ENCODE data around the gene UBE2J2. TPM values are rescaled to one million over a fixed set of nuclear protein-coding genes. Genes with fewer than 3 reads are reported as not detected.
A peak's percentile ranks its signal among the peaks of the same experiment; 100 is the strongest.

UBE2J2 gene
- total and polyA plus RNA-seq, 10 donors = 39.1 to 69.7 (median 55.3) TPM

DNA sequence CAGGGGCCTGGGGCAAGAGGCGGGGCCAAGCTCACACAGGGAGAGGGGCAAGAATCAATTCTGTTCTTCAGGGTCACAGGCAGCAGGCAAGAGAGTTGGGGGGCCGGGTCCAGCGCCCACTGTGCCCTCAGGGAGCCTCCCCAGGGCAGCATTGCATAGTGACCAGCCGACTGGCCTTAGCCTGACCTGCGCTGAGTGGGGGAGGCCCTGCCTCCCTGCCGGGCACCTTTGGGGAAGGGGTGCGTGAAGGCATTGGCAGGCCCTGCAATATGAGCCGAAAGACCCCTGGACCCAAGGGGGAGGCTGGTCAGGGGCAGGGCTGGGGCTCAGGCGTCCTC, 18.8 kb upstream of the UBE2J2 start:
- intact Hi-C loops (cut with DNase I; ENCODE audit: low total_unique reads) = loop anchor here (2.0 kb wide), 1 partner anchor 170 kb away; no protein-coding TSS in a partner anchor
- H3K4me3 ChIP-seq = no peak overlapping the region
- DNase-seq = peak; percentile 66
- no peaks in the 10 kb centered on the region for H3K9me3 ChIP-seq
- TF ChIP-seq POLR2A (IDR thresholded peaks at IDR 0.05) (no peak), POLR2AphosphoS5 (IDR thresholded peaks at IDR 0.05) (no peak)
- TF ChIP-seq, protein P1, sequence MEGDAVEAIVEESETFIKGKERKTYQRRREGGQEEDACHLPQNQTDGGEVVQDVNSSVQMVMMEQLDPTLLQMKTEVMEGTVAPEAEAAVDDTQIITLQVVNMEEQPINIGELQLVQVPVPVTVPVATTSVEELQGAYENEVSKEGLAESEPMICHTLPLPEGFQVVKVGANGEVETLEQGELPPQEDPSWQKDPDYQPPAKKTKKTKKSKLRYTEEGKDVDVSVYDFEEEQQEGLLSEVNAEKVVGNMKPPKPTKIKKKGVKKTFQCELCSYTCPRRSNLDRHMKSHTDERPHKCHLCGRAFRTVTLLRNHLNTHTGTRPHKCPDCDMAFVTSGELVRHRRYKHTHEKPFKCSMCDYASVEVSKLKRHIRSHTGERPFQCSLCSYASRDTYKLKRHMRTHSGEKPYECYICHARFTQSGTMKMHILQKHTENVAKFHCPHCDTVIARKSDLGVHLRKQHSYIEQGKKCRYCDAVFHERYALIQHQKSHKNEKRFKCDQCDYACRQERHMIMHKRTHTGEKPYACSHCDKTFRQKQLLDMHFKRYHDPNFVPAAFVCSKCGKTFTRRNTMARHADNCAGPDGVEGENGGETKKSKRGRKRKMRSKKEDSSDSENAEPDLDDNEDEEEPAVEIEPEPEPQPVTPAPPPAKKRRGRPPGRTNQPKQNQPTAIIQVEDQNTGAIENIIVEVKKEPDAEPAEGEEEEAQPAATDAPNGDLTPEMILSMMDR (IDR thresholded peaks at IDR 0.05 in 8 of 11, conservative IDR thresholded peaks at IDR 0.05 in 3 of 11) = no peak
- WGBS, 5 donors = 83 to 93% (median 91%) methylated on average over 8 to 9 of the region's 9 CpGs
- H3K36me3 ChIP-seq = peaks cover 0 to 45% (median 4%) of the 10 kb centered on the region in 6 donors
- peaks cover 0 to 21% (median 10%) of the 10 kb centered on the region in 6 donors for H3K4me1 ChIP-seq
- peaks cover 0 to 6% (median 0%) of the 10 kb centered on the region in 7 donors for H3K27me3 ChIP-seq (replicated peaks in 1 of 7)
- no peak overlapping the region for H3K27ac ChIP-seq

DNA sequence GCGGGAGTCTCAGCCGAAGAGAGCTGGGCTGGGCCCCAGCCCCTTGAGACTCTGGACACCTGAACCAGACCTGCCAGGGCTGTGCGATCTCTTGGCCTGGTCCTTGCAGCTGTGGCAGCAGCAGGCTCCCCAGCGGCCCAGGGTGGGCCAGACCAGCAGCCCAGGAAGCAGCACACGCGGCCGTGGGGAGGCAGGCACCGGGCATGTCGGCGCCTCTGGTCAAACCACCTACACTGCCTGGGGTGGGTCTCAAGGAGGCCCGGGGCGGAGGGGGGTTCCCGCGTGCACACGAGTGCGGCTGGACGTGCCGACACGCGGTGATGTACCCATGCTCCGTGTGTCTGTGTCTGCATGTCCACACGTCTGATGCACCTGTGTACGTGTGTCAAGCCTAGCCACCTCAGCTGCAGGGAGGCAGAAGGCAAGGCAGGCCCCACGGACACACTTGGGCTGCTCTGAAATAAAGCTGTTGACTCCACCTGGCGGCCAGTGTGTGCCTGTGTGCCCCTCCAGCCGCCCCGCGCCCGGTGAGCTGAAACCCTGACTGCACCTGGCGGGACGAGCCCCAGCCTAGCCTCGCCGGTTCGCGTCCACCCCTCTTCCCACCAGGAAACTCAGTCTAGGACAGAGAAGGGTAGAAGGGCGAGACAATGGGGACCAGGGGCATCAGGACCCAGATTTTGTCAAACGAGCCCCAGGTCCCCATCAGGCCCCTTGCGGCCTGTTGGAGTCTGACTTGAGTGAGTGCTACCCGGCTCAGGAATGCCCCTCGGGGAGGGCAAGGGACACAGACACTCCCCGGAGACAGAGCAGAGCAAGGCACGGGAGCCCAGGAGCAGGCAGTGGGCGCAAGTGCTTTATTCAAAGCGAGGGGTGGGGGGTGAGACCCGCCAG, 18.1 kb upstream of the UBE2J2 start:
- Histone ChIP-seq H3K4me1 (peaks cover 0 to 22% (median 10%) of the 10 kb centered on the region in 6 donors), H3K4me3 (no peak overlapping the region), H3K27ac (no peak overlapping the region), H3K27me3 (replicated peaks in 1 of 7) (peaks cover 0 to 12% (median 0%) of the 10 kb centered on the region in 7 donors), H3K36me3 (peaks cover 0 to 42% (median 4%) of the 10 kb centered on the region in 6 donors), H3K9me3 (no peaks in the 10 kb centered on the region)
- 39 to 72% (median 52%) methylated on average over 34 to 45 of the region's 45 CpGs for WGBS, 5 donors
- intact Hi-C loops (cut with DNase I; ENCODE audit: low total_unique reads) = loop anchor here (2.0 kb wide), 1 partner anchor 169 kb away; no protein-coding TSS in a partner anchor
- DNase-seq = peak; percentile 92
- TF ChIP-seq, protein P1 (IDR thresholded peaks at IDR 0.05 in 8 of 11, conservative IDR thresholded peaks at IDR 0.05 in 3 of 11) = peak; percentile 63 to 85 (median 78)
- TF ChIP-seq POLR2A (IDR thresholded peaks at IDR 0.05) (no peak), POLR2AphosphoS5 (IDR thresholded peaks at IDR 0.05) (peak; percentile 37 to 58 (median 39))

DNA sequence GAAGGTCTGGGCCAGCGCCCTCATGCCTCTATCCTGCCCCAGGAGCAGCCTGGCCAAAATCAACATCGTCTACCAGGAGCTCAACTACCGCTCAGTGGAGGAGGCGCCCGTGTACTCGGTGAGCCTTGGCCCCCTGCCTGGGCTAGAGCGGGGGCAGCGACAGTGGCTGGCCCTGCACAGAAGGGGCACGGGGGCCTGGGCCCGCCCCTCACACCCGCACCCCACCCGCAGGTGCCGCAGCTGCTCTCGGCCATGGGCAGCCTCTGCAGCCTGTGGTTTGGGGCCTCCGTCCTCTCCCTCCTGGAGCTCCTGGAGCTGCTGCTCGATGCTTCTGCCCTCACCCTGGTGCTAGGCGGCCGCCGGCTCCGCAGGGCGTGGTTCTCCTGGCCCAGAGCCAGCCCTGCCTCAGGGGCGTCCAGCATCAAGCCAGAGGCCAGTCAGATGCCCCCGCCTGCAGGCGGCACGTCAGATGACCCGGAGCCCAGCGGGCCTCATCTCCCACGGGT, 17.4 kb upstream of the UBE2J2 start:
- 60 to 95% (median 73%) methylated on average over 1 to 28 of the region's 28 CpGs for WGBS, 5 donors
- H3K36me3 ChIP-seq = peaks cover 0 to 35% (median 4%) of the 10 kb centered on the region in 6 donors
- H3K27ac ChIP-seq = no peak overlapping the region
- H3K9me3 ChIP-seq = no peaks in the 10 kb centered on the region
- intact Hi-C loops (cut with DNase I; ENCODE audit: low total_unique reads) = no loop called here
- TF ChIP-seq, protein P1 (IDR thresholded peaks at IDR 0.05 in 8 of 11, conservative IDR thresholded peaks at IDR 0.05 in 3 of 11) = no peak
- TF ChIP-seq POLR2AphosphoS5 (IDR thresholded peaks at IDR 0.05) = peak in 1 of 3 donors; percentile 7
- H3K4me3 ChIP-seq = no peak overlapping the region
- no peak for DNase-seq
- peaks cover 0 to 30% (median 13%) of the 10 kb centered on the region in 6 donors for H3K4me1 ChIP-seq
- peaks cover 0 to 19% (median 0%) of the 10 kb centered on the region in 7 donors for H3K27me3 ChIP-seq (replicated peaks in 1 of 7)

DNA sequence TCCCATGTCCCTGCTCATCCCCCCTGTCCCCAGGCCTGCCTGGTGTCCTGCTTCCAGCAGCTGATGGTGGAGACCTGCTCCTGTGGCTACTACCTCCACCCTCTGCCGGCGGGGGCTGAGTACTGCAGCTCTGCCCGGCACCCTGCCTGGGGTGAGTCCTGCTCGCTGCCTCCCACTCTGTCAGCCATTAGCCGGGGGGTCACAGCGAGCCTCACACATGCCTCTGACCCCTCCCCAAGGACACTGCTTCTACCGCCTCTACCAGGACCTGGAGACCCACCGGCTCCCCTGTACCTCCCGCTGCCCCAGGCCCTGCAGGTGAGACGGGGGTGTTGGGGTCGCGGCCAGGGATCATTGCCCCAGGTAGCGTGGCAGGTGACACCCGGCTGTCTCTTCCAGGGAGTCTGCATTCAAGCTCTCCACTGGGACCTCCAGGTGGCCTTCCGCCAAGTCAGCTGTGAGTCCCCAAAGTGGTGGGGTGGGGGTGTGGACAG, 16.6 kb upstream of the UBE2J2 start:
- WGBS, 5 donors = 24 to 71% (median 57%) methylated on average over 5 to 15 of the region's 15 CpGs
- peak; percentile 91 for DNase-seq

More for the DNA sequence above, 16.6 kb upstream of the UBE2J2 start:
- intact Hi-C loops (cut with DNase I; ENCODE audit: low total_unique reads) = no loop called here
- TF ChIP-seq, protein P1 (IDR thresholded peaks at IDR 0.05 in 8 of 11, conservative IDR thresholded peaks at IDR 0.05 in 3 of 11) = peak; percentile 47 to 81 (median 70)
- no peak for TF ChIP-seq POLR2A (IDR thresholded peaks at IDR 0.05)
- peaks cover 0 to 33% (median 14%) of the 10 kb centered on the region in 6 donors for H3K4me1 ChIP-seq
- H3K9me3 ChIP-seq = no peaks in the 10 kb centered on the region
- H3K27ac ChIP-seq = no peak overlapping the region
- H3K27me3 ChIP-seq (replicated peaks in 1 of 7) = peaks cover 0 to 27% (median 0%) of the 10 kb centered on the region in 7 donors
- peaks cover 0 to 27% (median 2%) of the 10 kb centered on the region in 6 donors for H3K36me3 ChIP-seq
- no peak overlapping the region for H3K4me3 ChIP-seq

Measured in spleen (tissue), 11 donors.